NT2/D1 (cell line): ENCODE results near the gene LAYN.

Source experiments
- SUZ12 ChIP-seq: IDR thresholded peaks from 2 replicates; pipeline ENCODE4 v1.6.1; 2011; ENCODE audit not compliant: insufficient read length, insufficient read depth; ENCODE audit errors: extremely low read depth
- YY1 ChIP-seq: IDR thresholded peaks from 2 replicates; pipeline ENCODE4 v1.6.1; 2011; ENCODE audit not compliant: insufficient read length, insufficient read depth
- ZNF274 ChIP-seq: IDR thresholded peaks from 2 replicates; pipeline ENCODE4 v1.6.1; 2011; ENCODE audit warnings: mild to moderate bottlenecking, low read depth, low read length

- TF ChIP-seq ZNF274 (no peak), YY1 (no peak), SUZ12 (no peak)
These were observed 20.8 kb downstream of the LAYN start for GRCh38 chr11:111561306-111561705.
